Adrenal gland (tissue), 5 donors: ENCODE measurements around the gene TP53.

Source experiments
- CTCF ChIP-seq, 6 experiments: fragments of 450-650 bp in 4 of 6; fragments of 200-600 bp in 2 of 6; sonication (generic) in 1 of 6; IDR thresholded peaks; 1 replicate in 5 of 6; 2 replicates in 1 of 6; pipeline versions ENCODE4 v1.5.1 to v1.8.0; 2016 to 2021; ENCODE audit warnings: antibody characterized with exemption in 6 of 6, mild to moderate bottlenecking in 2 of 6, moderate library complexity in 1 of 6
- POLR2A ChIP-seq, 2 donors: fragments of 450-650 bp; IDR thresholded peaks; one replicate each; pipeline ENCODE4 v1.6.1; 2017; ENCODE audit warnings: antibody characterized with exemption in 2 of 2, mild to moderate bottlenecking in 2 of 2, moderate library complexity in 1 of 2
- donor health status: DM: no; HTN: no; CAD: no.

DNA sequence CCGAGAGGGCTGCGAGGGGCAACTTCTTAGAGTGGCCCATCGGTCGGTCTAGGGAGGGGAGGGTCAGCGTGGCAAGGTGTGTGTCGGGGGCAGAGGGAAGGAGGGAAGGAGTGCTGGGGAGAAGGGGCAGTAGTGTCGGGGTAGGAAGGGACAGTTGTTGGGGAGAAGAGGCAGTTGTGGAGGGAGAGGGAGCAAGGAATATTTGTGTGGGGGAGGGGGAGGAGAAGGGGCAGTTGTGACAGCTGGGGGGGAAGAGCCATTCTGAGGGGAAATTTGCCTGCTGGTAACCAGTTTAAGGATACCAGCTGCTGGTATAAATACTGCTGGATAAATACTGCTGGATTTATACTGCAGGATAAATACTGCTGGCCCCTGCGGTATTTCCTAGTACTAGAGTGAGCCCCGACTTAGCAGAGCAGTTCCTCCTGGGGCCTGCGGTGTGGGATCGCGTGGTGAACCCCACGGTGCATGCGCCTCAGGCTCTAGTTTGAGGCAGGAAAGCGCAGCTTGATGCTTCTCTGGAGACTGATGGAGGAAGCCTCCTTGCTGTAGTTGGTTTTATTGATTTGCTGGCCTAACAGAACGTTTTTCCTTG is 30.6 kb upstream of the TP53 start:
- TF ChIP-seq CTCF (IDR thresholded peaks at IDR 0.05) (no peak), POLR2A (IDR thresholded peaks at IDR 0.05) (no peak)
